GM23338 (cell line): ENCODE results near the gene SLC1A3.

Source experiments
- CREB1 ChIP-seq: fragments of 250-450 bp; sonication (Bioruptor Pico); IDR thresholded peaks from 2 replicates; pipeline ENCODE4 v1.5.0; 2020; ENCODE audit warnings: low read depth, mild to moderate bottlenecking, moderate library complexity
- CTCF ChIP-seq, 2 experiments: fragments of 200-600 bp in 1 of 2; sonication (generic) in 1 of 2; conservative IDR thresholded peaks; 2 replicates each; pipeline versions ENCODE4 v1.5.1 to v1.6.1; 2016 to 2017; ENCODE audit warnings: antibody characterized with exemption in 2 of 2, low read depth in 2 of 2, mild to moderate bottlenecking in 2 of 2, moderate library complexity in 1 of 2
- ETS1 ChIP-seq: IDR thresholded peaks from 2 replicates; pipeline ENCODE4 v1.6.1; 2016; ENCODE audit warnings: antibody characterized with exemption
- EZH2 ChIP-seq: fragments of 200-600 bp; sonication (generic); IDR thresholded peaks from one replicate; pipeline ENCODE4 v1.8.0; 2017; ENCODE audit warnings: antibody characterized with exemption, mild to moderate bottlenecking, low read depth; ENCODE audit not compliant: unreplicated experiment
- EZH2phosphoT487 ChIP-seq: fragments of 200-600 bp; sonication (generic); IDR thresholded peaks from one replicate; pipeline ENCODE4 v1.8.1; 2018; ENCODE audit warnings: antibody characterized with exemption; ENCODE audit not compliant: unreplicated experiment
- JUNB ChIP-seq: IDR thresholded peaks from one replicate; pipeline ENCODE4 v1.6.1; 2016; ENCODE audit warnings: antibody characterized with exemption; ENCODE audit not compliant: unreplicated experiment
- NANOG ChIP-seq: IDR thresholded peaks from 2 replicates; pipeline ENCODE4 v1.6.1; 2016; ENCODE audit warnings: antibody characterized with exemption, borderline replicate concordance
- POLR2AphosphoS5 ChIP-seq: IDR thresholded peaks from 2 replicates; pipeline ENCODE4 v1.6.1; 2016; ENCODE audit warnings: antibody characterized with exemption, low read depth
- REST ChIP-seq: IDR thresholded peaks from one replicate; pipeline ENCODE4 v1.6.1; 2018; ENCODE audit warnings: antibody characterized with exemption; ENCODE audit not compliant: unreplicated experiment
- STAT1 ChIP-seq: IDR thresholded peaks from one replicate; pipeline ENCODE4 v1.6.1; 2016; ENCODE audit warnings: antibody characterized with exemption; ENCODE audit not compliant: unreplicated experiment
- ZNF114 ChIP-seq: fragments of 250-450 bp; sonication (Bioruptor Pico); IDR thresholded peaks from 2 replicates; pipeline ENCODE4 v1.5.0; 2020; ENCODE audit warnings: mild to moderate bottlenecking, moderate library complexity
- ZNF331 ChIP-seq: fragments of 250-450 bp; sonication (Bioruptor Pico); IDR thresholded peaks from 2 replicates; pipeline ENCODE4 v1.5.0; 2020; ENCODE audit warnings: low read depth, mild to moderate bottlenecking, moderate library complexity
- ZNF462 ChIP-seq: fragments of 250-450 bp; sonication (Bioruptor Pico); IDR thresholded peaks from 2 replicates; pipeline ENCODE4 v1.5.0; 2020; ENCODE audit warnings: mild to moderate bottlenecking, moderate library complexity

- TF ChIP-seq CTCF (conservative IDR thresholded peaks at IDR 0.05; ENCODE audit: low read depth in 2 of 2) (no peak), EZH2phosphoT487 (no peak), POLR2AphosphoS5 (no peak), JUNB (no peak), EZH2 (no peak), NANOG (no peak), REST (no peak), ZNF331 (CRISPR knock-in tag) (no peak), ZNF114 (CRISPR knock-in tag) (no peak), ETS1 (no peak), CREB1 (CRISPR knock-in tag) (no peak), STAT1 (no peak), ZNF462 (CRISPR knock-in tag) (no peak)
Observed at GRCh38 chr5:36675282-36675681, 68.9 kb downstream of the SLC1A3 start.
